CD14-positive monocyte (primary cell): ENCODE data around the gene FGGY. TPM values are rescaled to one million over a fixed set of nuclear protein-coding genes. Genes with fewer than 3 reads are reported as not detected.

Source experiments
- DNase-seq, 3 donors: peaks; one replicate each; pipeline ENCODE4 v3.0.0-alpha.2; 2011 to 2022
- H2AFZ ChIP-seq: 2 replicates; pipeline ENCODE4 v1.6.0; 2012; ENCODE audit warnings: mild to moderate bottlenecking, low read depth, low read length, inconsistent platforms; ENCODE audit not compliant: insufficient read depth, poor library complexity, severe bottlenecking
- H3K27ac ChIP-seq, 2 donors: 1 replicate in 1 of 2; 2 replicates in 1 of 2; pipeline ENCODE4 v1.5.1; 2012 to 2013; ENCODE audit warnings: low read length in 2 of 2, control low read depth in 1 of 2, inconsistent platforms in 1 of 2, low read depth in 1 of 2, mild to moderate bottlenecking in 1 of 2
- H3K27me3 ChIP-seq, 2 donors: one replicate each; pipeline versions ENCODE4 v1.6.0 to v1.6.1; 2011 to 2013; ENCODE audit warnings: low read length in 2 of 2; ENCODE audit not compliant: control insufficient read depth in 2 of 2, insufficient read depth in 2 of 2
- H3K36me3 ChIP-seq, 2 donors: replicated peaks in 1 of 2; 1 replicate in 1 of 2; 2 replicates in 1 of 2; pipeline versions ENCODE4 v1.5.1 to v1.6.1; 2012 to 2013; ENCODE audit warnings: low read length in 2 of 2, control low read depth in 1 of 2, inconsistent platforms in 1 of 2, mild to moderate bottlenecking in 1 of 2; ENCODE audit not compliant: insufficient read depth in 2 of 2, control insufficient read depth in 1 of 2
- H3K4me1 ChIP-seq, 2 donors: 1 replicate in 1 of 2; 2 replicates in 1 of 2; pipeline versions ENCODE4 v1.5.1 to v1.6.1; 2012 to 2013; ENCODE audit warnings: low read length in 2 of 2, control low read depth in 1 of 2, inconsistent platforms in 1 of 2, mild to moderate bottlenecking in 1 of 2, moderate library complexity in 1 of 2; ENCODE audit not compliant: insufficient read depth in 2 of 2, control insufficient read depth in 1 of 2
- H3K4me2 ChIP-seq: replicated peaks from 2 replicates; pipeline ENCODE3; 2012; ENCODE audit warnings: low read length, moderate library complexity, mild to moderate bottlenecking; ENCODE audit not compliant: poor library complexity, severe bottlenecking; ENCODE audit errors: extremely low read depth
- H3K4me3 ChIP-seq, 3 experiments: fragments of 200-600 bp in 1 of 3; sonication (generic) in 1 of 3; replicated peaks in 1 of 3; 1 replicate in 2 of 3; 2 replicates in 1 of 3; pipeline ENCODE4 v1.5.1; 2011 to 2013; ENCODE audit warnings: low read length in 3 of 3, mild to moderate bottlenecking in 3 of 3, control low read depth in 2 of 3, low read depth in 2 of 3, inconsistent platforms in 1 of 3, moderate library complexity in 1 of 3
- H3K79me2 ChIP-seq: 2 replicates; pipeline ENCODE4 v1.6.0; 2012; ENCODE audit warnings: mild to moderate bottlenecking, control low read depth, inconsistent platforms, low read length, moderate library complexity; ENCODE audit not compliant: insufficient read depth
- H3K9ac ChIP-seq: 2 replicates; pipeline ENCODE4 v1.6.0; 2017; ENCODE audit warnings: low read length, mild to moderate bottlenecking; ENCODE audit not compliant: insufficient read depth, poor library complexity, severe bottlenecking
- H3K9me3 ChIP-seq, 2 donors: replicated peaks in 1 of 2; 1 replicate in 1 of 2; 2 replicates in 1 of 2; pipeline versions ENCODE4 v1.5.1 to v1.6.1; 2012 to 2013; ENCODE audit warnings: low read length in 2 of 2, control low read depth in 1 of 2; ENCODE audit not compliant: control insufficient read depth in 1 of 2, insufficient read depth in 1 of 2
- H4K20me1 ChIP-seq: 2 replicates; pipeline ENCODE4 v1.6.0; 2012; ENCODE audit warnings: mild to moderate bottlenecking, low read length, control low read depth, moderate library complexity; ENCODE audit not compliant: insufficient read depth
- H3K27ac Mint-ChIP-seq, 7 donors: one replicate each; pipeline ENCODE4 v1.8.0; 2020; ENCODE audit warnings: mild to moderate bottlenecking in 7 of 7, mixed read lengths in 7 of 7, moderate library complexity in 6 of 7, inconsistent platforms in 2 of 7
- H3K27me3 Mint-ChIP-seq, 3 donors: one replicate each; pipeline ENCODE4 v1.8.0; 2021 to 2022; ENCODE audit warnings: low read depth in 3 of 3, mild to moderate bottlenecking in 3 of 3, mixed read lengths in 3 of 3, moderate library complexity in 3 of 3, inconsistent platforms in 1 of 3
- H3K36me3 Mint-ChIP-seq, 2 donors: one replicate each; pipeline ENCODE4 v1.8.0; 2020; ENCODE audit warnings: mixed read lengths in 2 of 2, inconsistent platforms in 1 of 2, mild to moderate bottlenecking in 1 of 2
- H3K4me1 Mint-ChIP-seq: one replicate; pipeline ENCODE4 v1.8.0; 2020; ENCODE audit warnings: mild to moderate bottlenecking, mixed read lengths
- H3K4me3 Mint-ChIP-seq, 2 donors: one replicate each; pipeline ENCODE4 v1.8.0; 2020; ENCODE audit warnings: mild to moderate bottlenecking in 2 of 2, mixed read lengths in 2 of 2, moderate library complexity in 1 of 2
- H3K9me3 Mint-ChIP-seq, 7 donors: one replicate each; pipeline ENCODE4 v1.8.0; 2020 to 2022; ENCODE audit warnings: mixed read lengths in 7 of 7, mild to moderate bottlenecking in 6 of 7, moderate library complexity in 6 of 7, inconsistent platforms in 2 of 7
- WGBS: methylation state at CpG from one replicate; pipeline ENCODE4 v1.1.5; 2013; ENCODE audit warnings: missing lambda C conversion rate; ENCODE audit not compliant: insufficient coverage; 5-methylcytosine and 5-hydroxymethylcytosine counted together
- intact Hi-C, 2 donors: fragments of 100-400 bp; cut with micrococcal nuclease; formaldehyde crosslinking; loops; one replicate each; pipeline versions ENCODE4 v1.15.0 to v1.15.1; 2023
- polyA plus RNA-seq, 3 donors: library from polyadenylated mRNA; depleted of rRNA in 1 of 3; unstranded in 2 of 3; stranded (reverse) in 1 of 3; fragments of 300-500 nt in 2 of 3; fragments of >200 nt in 1 of 3; fragmentation: Illumina TruSeq in 2 of 3; gene quantifications; 1 replicate in 2 of 3; 2 replicates in 1 of 3; pipeline ENCODE4 v1.2.3, GENCODE V29; 2012 to 2021
- TF ChIP-seq, protein P1 (sequence below): fragments of 200-600 bp; IDR thresholded peaks from one replicate; pipeline ENCODE4 v1.8.0; 2022; ENCODE audit warnings: antibody characterized with exemption, mild to moderate bottlenecking

FGGY gene
- polyA plus RNA-seq, 3 donors = 2.3 to 4.3 (median 2.9) TPM

- Mint-ChIP-seq H3K36me3 (peaks cover 0 to 4% of the 10 kb centered on the region in 2 donors), H3K27me3 (peaks cover 0 to 2% (median 0%) of the 10 kb centered on the region in 3 donors), H3K4me3 (no peak overlapping the region), H3K9me3 (peaks cover 0 to 2% (median 0%) of the 10 kb centered on the region in 7 donors), H3K4me1 (no peaks in the 10 kb centered on the region), H3K27ac (no peak overlapping the region)
- H3K9ac ChIP-seq = no peak overlapping the region
- no peak for DNase-seq
- H3K79me2 ChIP-seq = no peaks in the 10 kb centered on the region
- no peaks in the 10 kb centered on the region for H3K27me3 ChIP-seq
- intact Hi-C loops = no loop called here
- TF ChIP-seq, protein P1, sequence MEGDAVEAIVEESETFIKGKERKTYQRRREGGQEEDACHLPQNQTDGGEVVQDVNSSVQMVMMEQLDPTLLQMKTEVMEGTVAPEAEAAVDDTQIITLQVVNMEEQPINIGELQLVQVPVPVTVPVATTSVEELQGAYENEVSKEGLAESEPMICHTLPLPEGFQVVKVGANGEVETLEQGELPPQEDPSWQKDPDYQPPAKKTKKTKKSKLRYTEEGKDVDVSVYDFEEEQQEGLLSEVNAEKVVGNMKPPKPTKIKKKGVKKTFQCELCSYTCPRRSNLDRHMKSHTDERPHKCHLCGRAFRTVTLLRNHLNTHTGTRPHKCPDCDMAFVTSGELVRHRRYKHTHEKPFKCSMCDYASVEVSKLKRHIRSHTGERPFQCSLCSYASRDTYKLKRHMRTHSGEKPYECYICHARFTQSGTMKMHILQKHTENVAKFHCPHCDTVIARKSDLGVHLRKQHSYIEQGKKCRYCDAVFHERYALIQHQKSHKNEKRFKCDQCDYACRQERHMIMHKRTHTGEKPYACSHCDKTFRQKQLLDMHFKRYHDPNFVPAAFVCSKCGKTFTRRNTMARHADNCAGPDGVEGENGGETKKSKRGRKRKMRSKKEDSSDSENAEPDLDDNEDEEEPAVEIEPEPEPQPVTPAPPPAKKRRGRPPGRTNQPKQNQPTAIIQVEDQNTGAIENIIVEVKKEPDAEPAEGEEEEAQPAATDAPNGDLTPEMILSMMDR = no peak
- H3K9me3 ChIP-seq = no peaks in the 10 kb centered on the region
- no peak overlapping the region for H3K4me2 ChIP-seq
- H3K36me3 ChIP-seq = no peaks in the 10 kb centered on the region
- no peak overlapping the region for H3K4me3 ChIP-seq
- no peak overlapping the region for H2AFZ ChIP-seq
- H3K4me1 ChIP-seq = no peaks in the 10 kb centered on the region
- H3K27ac ChIP-seq = no peak overlapping the region
- no peaks in the 10 kb centered on the region for H4K20me1 ChIP-seq
- WGBS = no CpG with 5 or more reads among the region's 1 CpG
Observed at GRCh38 chr1:59343576-59343840, 46.6 kb downstream of the FGGY start.

- TF ChIP-seq, protein P1 = no peak
- Mint-ChIP-seq H3K27ac (peak overlapping the region in 1 of 7 donors; percentile 8), H3K9me3 (peaks cover 0 to 3% (median 0%) of the 10 kb centered on the region in 7 donors), H3K4me3 (no peak overlapping the region), H3K4me1 (no peaks in the 10 kb centered on the region), H3K27me3 (peaks cover 0 to 2% (median 0%) of the 10 kb centered on the region in 3 donors), H3K36me3 (no peaks in the 10 kb centered on the region)
- Histone ChIP-seq H3K4me3 (no peak overlapping the region), H3K79me2 (no peaks in the 10 kb centered on the region), H3K36me3 (no peaks in the 10 kb centered on the region), H2AFZ (no peak overlapping the region), H3K4me1 (no peaks in the 10 kb centered on the region), H3K4me2 (no peak overlapping the region), H3K27ac (no peak overlapping the region), H3K9me3 (no peaks in the 10 kb centered on the region), H3K9ac (no peak overlapping the region), H3K27me3 (no peaks in the 10 kb centered on the region), H4K20me1 (no peaks in the 10 kb centered on the region)
- intact Hi-C loops = no loop called here
- no peak for DNase-seq
- 60% methylated on average over 1 of the region's 1 CpG for WGBS
Observed at GRCh38 chr1:59345221-59345620, 48.3 kb downstream of the FGGY start.
